ENCODE results near the gene ZBTB39. TPM values are rescaled to one million over a fixed set of nuclear protein-coding genes. Genes with fewer than 3 reads are reported as not detected.

The ZBTB39 gene
- total and polyA plus RNA-seq, 4 donors, result 1.8 to 9.9 (median 3.0) TPM

GRCh38 chr12:57011438-57012424 lies 5.4 kb upstream of the ZBTB39 start:
- 82% methylated on average over 12 of the region's 12 CpGs for WGBS
- H3K9ac ChIP-seq (ENCODE audit: low read depth in 1 of 2, low read length in 2 of 2), result no peak overlapping the region
- H3K27ac ChIP-seq (ENCODE audit: low read depth in 1 of 2, low read length in 2 of 2), result no peak overlapping the region
- no peaks in the 10 kb centered on the region for H3K36me3 ChIP-seq (ENCODE audit: control insufficient read depth in 4 of 4, insufficient read depth in 3 of 4, low read depth in 1 of 4, low read length in 3 of 4)
- no peak for DNase-seq (ENCODE audit: low spot score)
- no peaks in the 10 kb centered on the region for H3K27me3 ChIP-seq (ENCODE audit: control insufficient read depth in 4 of 4, insufficient read depth in 4 of 4, low read length in 3 of 4)
- TF ChIP-seq MAX (IDR thresholded peaks at IDR 0.05) (no peak), YY1 (IDR thresholded peaks at IDR 0.05) (no peak), RXRA (IDR thresholded peaks at IDR 0.05) (no peak), SP1 (IDR thresholded peaks at IDR 0.05) (no peak), JUND (IDR thresholded peaks at IDR 0.05) (no peak), REST (IDR thresholded peaks at IDR 0.05) (no peak), HNF4A (conservative IDR thresholded peaks at IDR 0.05) (no peak), ZBTB33 (IDR thresholded peaks at IDR 0.05) (no peak), HNF4G (IDR thresholded peaks at IDR 0.05) (no peak), FOXA1 (IDR thresholded peaks at IDR 0.05) (no peak), RAD21 (IDR thresholded peaks at IDR 0.05) (no peak), CTCF (IDR thresholded peaks at IDR 0.05; ENCODE audit: low read depth, low read length, missing input control) (no peak), NR2F2 (IDR thresholded peaks at IDR 0.05) (no peak), ATF3 (IDR thresholded peaks at IDR 0.05) (no peak), TAF1 (conservative IDR thresholded peaks at IDR 0.05) (no peak), EGR1 (IDR thresholded peaks at IDR 0.05; ENCODE audit: low read depth in 2 of 2) (no peak), GABPA (IDR thresholded peaks at IDR 0.05 in 1 of 2, conservative IDR thresholded peaks at IDR 0.05 in 1 of 2) (no peak), FOXA2 (IDR thresholded peaks at IDR 0.05) (no peak)
- H3K9me3 ChIP-seq (ENCODE audit: control insufficient read depth in 4 of 4, low read length in 3 of 4), result no peaks in the 10 kb centered on the region
- H3K4me1 ChIP-seq (ENCODE audit: control insufficient read depth in 4 of 4, insufficient read depth in 4 of 4, low read length in 3 of 4), result peaks cover 0 to 3% (median 2%) of the 10 kb centered on the region in 4 donors
- H3K4me3 ChIP-seq (ENCODE audit: low read depth in 1 of 3, low read length in 3 of 3), result no peak overlapping the region
